Liver (tissue), 9 donors: ENCODE data around the gene MFAP3L. TPM values are rescaled to one million over a fixed set of nuclear protein-coding genes. Genes with fewer than 3 reads are reported as not detected.
"Not testable (repeated sequence)": the region's sequence is repeated elsewhere in the genome, so short reads cannot be mapped to it uniquely, and the experiment has no call there.

ENCODE experiments used
- DNase-seq: peaks from one replicate; pipeline ENCODE4 v3.0.0-alpha.2; 2017; ENCODE audit warnings: low spot score
- H3K27ac ChIP-seq, 2 donors: one replicate each; pipeline ENCODE4 v1.7.0; 2013; ENCODE audit warnings: inconsistent platforms in 2 of 2, low read length in 2 of 2, control low read depth in 1 of 2, low read depth in 1 of 2, mild to moderate bottlenecking in 1 of 2
- H3K27me3 ChIP-seq, 4 donors: one replicate each; pipeline versions ENCODE4 v1.6.1 to v1.7.0; 2013; ENCODE audit warnings: low read length in 3 of 4, inconsistent platforms in 1 of 4, mild to moderate bottlenecking in 1 of 4, moderate library complexity in 1 of 4; ENCODE audit not compliant: control insufficient read depth in 4 of 4, insufficient read depth in 4 of 4
- H3K36me3 ChIP-seq, 4 donors: one replicate each; pipeline versions ENCODE4 v1.6.1 to v1.7.0; 2013; ENCODE audit warnings: low read length in 3 of 4, mild to moderate bottlenecking in 3 of 4, low read depth in 1 of 4, moderate library complexity in 1 of 4; ENCODE audit not compliant: control insufficient read depth in 4 of 4, insufficient read depth in 3 of 4
- H3K4me1 ChIP-seq, 4 donors: one replicate each; pipeline versions ENCODE4 v1.6.1 to v1.7.0; 2013; ENCODE audit warnings: low read length in 3 of 4, mild to moderate bottlenecking in 3 of 4, moderate library complexity in 1 of 4; ENCODE audit not compliant: control insufficient read depth in 4 of 4, insufficient read depth in 4 of 4
- H3K4me3 ChIP-seq, 3 donors: one replicate each; pipeline versions ENCODE4 v1.6.1 to v1.7.0; 2013; ENCODE audit warnings: low read length in 3 of 3, control low read depth in 1 of 3, low read depth in 1 of 3, mild to moderate bottlenecking in 1 of 3
- H3K9ac ChIP-seq, 2 donors: one replicate each; pipeline ENCODE4 v1.7.0; 2013; ENCODE audit warnings: low read length in 2 of 2, mild to moderate bottlenecking in 2 of 2, moderate library complexity in 2 of 2, control low read depth in 1 of 2, low read depth in 1 of 2
- H3K9me3 ChIP-seq, 4 donors: one replicate each; pipeline versions ENCODE4 v1.6.1 to v1.7.0; 2013; ENCODE audit warnings: low read length in 3 of 4; ENCODE audit not compliant: control insufficient read depth in 4 of 4
- ATF3 ChIP-seq: IDR thresholded peaks from 2 replicates; pipeline ENCODE4 v1.6.1; 2016; ENCODE audit warnings: antibody characterized with exemption
- CTCF ChIP-seq: fragments of 150-350 bp; IDR thresholded peaks from 2 replicates; pipeline ENCODE4 v1.5.1; 2017; ENCODE audit warnings: improper control_type of control experiment, low read depth, low read length; ENCODE audit not compliant: missing input control
- EGR1 ChIP-seq, 2 donors: IDR thresholded peaks; 2 replicates each; pipeline ENCODE4 v1.6.1; 2016 to 2018; ENCODE audit warnings: antibody characterized with exemption in 2 of 2, low read depth in 2 of 2
- FOXA2 ChIP-seq: IDR thresholded peaks from 2 replicates; pipeline ENCODE4 v1.6.1; 2016; ENCODE audit warnings: antibody characterized with exemption
- GABPA ChIP-seq, 2 donors: IDR thresholded peaks in 1 of 2; conservative IDR thresholded peaks in 1 of 2; 2 replicates each; pipeline ENCODE4 v1.6.1; 2016; ENCODE audit warnings: antibody characterized with exemption in 2 of 2, mild to moderate bottlenecking in 1 of 2, moderate library complexity in 1 of 2
- HNF4G ChIP-seq: IDR thresholded peaks from 2 replicates; pipeline ENCODE4 v1.6.1; 2016; ENCODE audit warnings: antibody characterized with exemption
- JUND ChIP-seq, 2 donors: IDR thresholded peaks; 2 replicates each; pipeline ENCODE4 v1.6.1; 2016; ENCODE audit warnings: antibody characterized with exemption in 2 of 2
- MAX ChIP-seq: IDR thresholded peaks from 2 replicates; pipeline ENCODE4 v1.6.1; 2016; ENCODE audit warnings: antibody characterized with exemption
- NR2F2 ChIP-seq: IDR thresholded peaks from 2 replicates; pipeline ENCODE4 v1.6.1; 2016; ENCODE audit warnings: antibody characterized with exemption
- RAD21 ChIP-seq, 2 donors: IDR thresholded peaks; 2 replicates each; pipeline ENCODE4 v1.6.1; 2016; ENCODE audit warnings: antibody characterized with exemption in 2 of 2, mild to moderate bottlenecking in 2 of 2
- RXRA ChIP-seq, 2 donors: IDR thresholded peaks; 2 replicates each; pipeline ENCODE4 v1.6.1; 2017 to 2018; ENCODE audit warnings: antibody characterized with exemption in 2 of 2, mild to moderate bottlenecking in 1 of 2
- SP1 ChIP-seq: IDR thresholded peaks from 2 replicates; pipeline ENCODE4 v1.6.1; 2018; ENCODE audit warnings: antibody characterized with exemption, mild to moderate bottlenecking
- YY1 ChIP-seq: IDR thresholded peaks from 2 replicates; pipeline ENCODE4 v1.6.1; 2016; ENCODE audit warnings: antibody characterized with exemption, mild to moderate bottlenecking
- WGBS: extraction: QIAGEN DNeasy Blood & Tissue Kit; methylation state at CpG from one replicate; pipeline ENCODE4 v1.1.7; 2013; 5-methylcytosine and 5-hydroxymethylcytosine counted together
- polyA plus RNA-seq, 2 donors: library from polyadenylated mRNA; stranded (reverse) in 1 of 2; unstranded in 1 of 2; fragments of 200-250 nt in 1 of 2; fragments of >200 nt in 1 of 2; fragmentation: Nextera tagmentation in 1 of 2; extraction: Ambion mirVana in 1 of 2; gene quantifications; one replicate each; pipeline versions ENCODE4 v1.2.1 to v1.2.3, GENCODE V29; 2013 to 2015
- total RNA-seq, 2 donors: library from RNA; depleted of rRNA; stranded (reverse); fragments of >200 nt; gene quantifications; one replicate each; pipeline ENCODE4 v1.2.3, GENCODE V29; 2014
- donor health status: healthy.
- donor health status: healthy.
- donor health status: healthy.
- donor health status: healthy.
- donor health status: healthy.

The MFAP3L gene
- total and polyA plus RNA-seq, 4 donors = 16.5 to 102 (median 18.5) TPM

- Histone ChIP-seq H3K27ac (no peak overlapping the region), H3K4me1 (no peaks in the 10 kb centered on the region), H3K27me3 (no peaks in the 10 kb centered on the region), H3K36me3 (no peaks in the 10 kb centered on the region), H3K4me3 (no peak overlapping the region), H3K9ac (no peak overlapping the region), H3K9me3 (no peaks in the 10 kb centered on the region)
- no peak for DNase-seq
- no peak for TF ChIP-seq RXRA (IDR thresholded peaks at IDR 0.05)
- no peak for TF ChIP-seq YY1
- TF ChIP-seq CTCF = no peak
- TF ChIP-seq GABPA (IDR thresholded peaks at IDR 0.05 in 1 of 2, conservative IDR thresholded peaks at IDR 0.05 in 1 of 2) = no peak
- TF ChIP-seq SP1 = no peak
- no peak for TF ChIP-seq JUND (IDR thresholded peaks at IDR 0.05)
- TF ChIP-seq MAX = no peak
- TF ChIP-seq FOXA2 = no peak
- no peak for TF ChIP-seq ATF3
- TF ChIP-seq NR2F2 = no peak
- TF ChIP-seq EGR1 (IDR thresholded peaks at IDR 0.05; ENCODE audit: low read depth in 2 of 2) = no peak
- no peak for TF ChIP-seq RAD21 (IDR thresholded peaks at IDR 0.05)
- 85% methylated on average over 6 of the region's 6 CpGs for WGBS
These were observed 23.6 kb upstream of the MFAP3L start for GRCh38 chr4:170049766-170050165.

- Histone ChIP-seq H3K36me3 (no peaks in the 10 kb centered on the region), H3K27ac (no peak overlapping the region), H3K4me1 (no peaks in the 10 kb centered on the region), H3K9ac (no peak overlapping the region), H3K4me3 (no peak overlapping the region), H3K9me3 (no peaks in the 10 kb centered on the region), H3K27me3 (no peaks in the 10 kb centered on the region)
- 13% methylated on average over 4 of the region's 4 CpGs for WGBS
- DNase-seq = peak; percentile 67
- TF ChIP-seq RXRA (IDR thresholded peaks at IDR 0.05) = no peak
- peak; percentile 77 for TF ChIP-seq CTCF
- no peak for TF ChIP-seq EGR1 (IDR thresholded peaks at IDR 0.05; ENCODE audit: low read depth in 2 of 2)
- no peak for TF ChIP-seq NR2F2
- peak; percentile 88 for TF ChIP-seq RAD21 (IDR thresholded peaks at IDR 0.05)
- no peak for TF ChIP-seq HNF4G
- TF ChIP-seq FOXA2 = no peak
These were observed 21.7 kb upstream of the MFAP3L start for GRCh38 chr4:170047771-170048354.

GRCh38 chr4:170046156-170046555, 20.0 kb upstream of the MFAP3L start:
- 98% methylated on average over 17 of the region's 24 CpGs for WGBS
- not testable (repeated sequence) for H3K27ac ChIP-seq, H3K36me3 ChIP-seq, H3K4me3 ChIP-seq, H3K9ac ChIP-seq, DNase-seq, H3K4me1 ChIP-seq, H3K27me3 ChIP-seq, H3K9me3 ChIP-seq
